Upper lobe of left lung (tissue), 6 donors: ENCODE data around the gene ADAM12. TPM values are rescaled to one million over a fixed set of nuclear protein-coding genes. Genes with fewer than 3 reads are reported as not detected.

ENCODE experiments used
- ATAC-seq, 2 donors: fragments of 200-7000 bp; cut with Tn5 transposase; one replicate each; pipeline ENCODE4 v1.9.1; 2022; ENCODE audit warnings: mild to moderate bottlenecking in 2 of 2, moderate library complexity in 2 of 2; ENCODE audit not compliant: low FRiP score in 2 of 2
- DNase-seq, 2 donors: peaks; one replicate each; pipeline ENCODE4 v3.0.0-alpha.2; 2019 to 2020
- H3K27ac ChIP-seq, 4 donors: fragments of 200-600 bp; sonication (generic); one replicate each; pipeline ENCODE4 v1.5.1; 2016 to 2019
- H3K27me3 ChIP-seq, 4 donors: fragments of 200-600 bp; sonication (generic); one replicate each; pipeline ENCODE4 v1.5.1; 2017 to 2019
- H3K36me3 ChIP-seq, 4 donors: fragments of 200-600 bp; sonication (generic); one replicate each; pipeline ENCODE4 v1.5.1; 2016 to 2019
- H3K4me1 ChIP-seq, 4 donors: fragments of 200-600 bp; sonication (generic); one replicate each; pipeline ENCODE4 v1.5.1; 2018 to 2019
- H3K4me3 ChIP-seq, 4 donors: fragments of 200-600 bp; sonication (generic); one replicate each; pipeline ENCODE4 v1.5.1; 2017 to 2019; ENCODE audit warnings: mild to moderate bottlenecking in 2 of 4, moderate library complexity in 1 of 4
- H3K9me3 ChIP-seq, 4 donors: fragments of 200-600 bp; sonication (generic); one replicate each; pipeline ENCODE4 v1.5.1; 2018 to 2019
- EP300 ChIP-seq, 4 donors: sonication (generic); formaldehyde crosslinking; IDR thresholded peaks; one replicate each; pipeline ENCODE4 v1.5.1; 2017; ENCODE audit warnings: antibody characterized with exemption in 4 of 4, control low read depth in 2 of 4
- POLR2A ChIP-seq, 4 donors: fragments of 450-650 bp; IDR thresholded peaks; one replicate each; pipeline ENCODE4 v1.5.1; 2016 to 2017; ENCODE audit warnings: antibody characterized with exemption in 4 of 4, mild to moderate bottlenecking in 2 of 4
- POLR2AphosphoS5 ChIP-seq, 2 donors: sonication (generic); formaldehyde crosslinking; IDR thresholded peaks; one replicate each; pipeline ENCODE4 v1.5.1; 2017; ENCODE audit warnings: antibody characterized with exemption in 2 of 2
- WGBS, 2 donors: methylation state at CpG; one replicate each; pipeline ENCODE4 v1.1.5; 2017 to 2018; 5-methylcytosine and 5-hydroxymethylcytosine counted together
- total RNA-seq, 6 donors: library from RNA; depleted of rRNA in 4 of 6; stranded (reverse); fragments of >200 nt in 4 of 6; gene quantifications; one replicate each; pipeline versions ENCODE4 v1.1.0 to v1.2.1, GENCODE V29; 2016 to 2021
- TF ChIP-seq, protein P1 (sequence below), 6 experiments: fragments of 450-650 bp in 4 of 6; fragments of 200-600 bp in 2 of 6; sonication (generic) in 2 of 6; IDR thresholded peaks; one replicate each; pipeline ENCODE4 v1.5.1; 2016 to 2019; ENCODE audit warnings: antibody characterized with exemption in 6 of 6
- donor health status: DM: no; HTN: no; CAD: no; lungs with moderate emphysema.
- donor health status: DM: no; HTN: yes; CAD: no; lungs with severe emphysema.

Gene ADAM12
- total RNA-seq, 6 donors from 2014 or later, result 0.44 to 3.7 (median 0.82) TPM

GRCh38 chr10:126016882-126017281 is 371.4 kb downstream of the ADAM12 start:
- TF ChIP-seq EP300 (IDR thresholded peaks at IDR 0.05) (no peak), POLR2AphosphoS5 (IDR thresholded peaks at IDR 0.05) (no peak)
- TF ChIP-seq, protein P1, sequence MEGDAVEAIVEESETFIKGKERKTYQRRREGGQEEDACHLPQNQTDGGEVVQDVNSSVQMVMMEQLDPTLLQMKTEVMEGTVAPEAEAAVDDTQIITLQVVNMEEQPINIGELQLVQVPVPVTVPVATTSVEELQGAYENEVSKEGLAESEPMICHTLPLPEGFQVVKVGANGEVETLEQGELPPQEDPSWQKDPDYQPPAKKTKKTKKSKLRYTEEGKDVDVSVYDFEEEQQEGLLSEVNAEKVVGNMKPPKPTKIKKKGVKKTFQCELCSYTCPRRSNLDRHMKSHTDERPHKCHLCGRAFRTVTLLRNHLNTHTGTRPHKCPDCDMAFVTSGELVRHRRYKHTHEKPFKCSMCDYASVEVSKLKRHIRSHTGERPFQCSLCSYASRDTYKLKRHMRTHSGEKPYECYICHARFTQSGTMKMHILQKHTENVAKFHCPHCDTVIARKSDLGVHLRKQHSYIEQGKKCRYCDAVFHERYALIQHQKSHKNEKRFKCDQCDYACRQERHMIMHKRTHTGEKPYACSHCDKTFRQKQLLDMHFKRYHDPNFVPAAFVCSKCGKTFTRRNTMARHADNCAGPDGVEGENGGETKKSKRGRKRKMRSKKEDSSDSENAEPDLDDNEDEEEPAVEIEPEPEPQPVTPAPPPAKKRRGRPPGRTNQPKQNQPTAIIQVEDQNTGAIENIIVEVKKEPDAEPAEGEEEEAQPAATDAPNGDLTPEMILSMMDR (IDR thresholded peaks at IDR 0.05), result no peak
- Histone ChIP-seq H3K4me3 (no peak overlapping the region), H3K9me3 (no peaks in the 10 kb centered on the region), H3K4me1 (no peaks in the 10 kb centered on the region), H3K36me3 (no peaks in the 10 kb centered on the region), H3K27me3 (no peaks in the 10 kb centered on the region), H3K27ac (no peak overlapping the region)
- WGBS, 2 donors, result 94 to 97% methylated on average over 3 of the region's 3 CpGs
- no peak for DNase-seq
- no peak for ATAC-seq

DNA sequence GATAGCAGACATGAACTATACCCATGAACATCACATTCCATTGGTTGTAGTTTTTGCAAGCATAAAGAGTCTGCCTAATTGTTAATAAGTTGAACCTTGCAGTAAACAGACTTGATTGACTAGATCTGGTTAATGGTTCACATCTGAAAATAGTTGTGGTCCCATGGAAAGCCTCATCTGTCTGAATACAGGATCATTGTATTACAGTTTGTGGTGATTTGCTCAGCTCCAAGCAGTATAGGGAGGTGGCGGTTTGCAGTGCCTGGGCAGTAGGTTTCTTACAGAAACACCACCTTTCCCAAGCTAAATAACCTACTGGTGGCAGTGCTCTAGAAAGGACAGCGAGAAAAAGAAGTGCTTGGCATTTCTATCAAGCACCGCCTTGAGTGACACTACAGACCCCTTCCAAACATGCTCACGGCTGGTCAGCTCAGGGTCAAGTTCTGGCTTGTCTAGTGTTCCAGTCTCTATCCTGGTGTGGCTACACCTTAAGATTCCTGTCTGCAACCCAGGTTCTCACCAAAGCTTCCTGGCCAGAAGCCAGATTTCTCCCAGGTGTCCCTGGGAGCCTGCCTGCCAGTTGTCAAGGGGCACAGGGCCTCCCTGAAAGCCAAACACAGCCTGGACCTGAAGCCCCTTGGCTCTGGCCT is 372.0 kb downstream of the ADAM12 start:
- H3K4me3 ChIP-seq, result no peak overlapping the region
- 92 to 95% methylated on average over 4 of the region's 4 CpGs for WGBS, 2 donors
- ATAC-seq, result no peak

GRCh38 chr10:126015413-126015812 is 372.9 kb downstream of the ADAM12 start:
- H3K4me1 ChIP-seq, result no peaks in the 10 kb centered on the region
- no peaks in the 10 kb centered on the region for H3K36me3 ChIP-seq
- H3K9me3 ChIP-seq, result no peaks in the 10 kb centered on the region
- TF ChIP-seq POLR2A (IDR thresholded peaks at IDR 0.05), result no peak
- TF ChIP-seq, protein P1 (IDR thresholded peaks at IDR 0.05), result no peak
- no peak for TF ChIP-seq EP300 (IDR thresholded peaks at IDR 0.05)
- TF ChIP-seq POLR2AphosphoS5 (IDR thresholded peaks at IDR 0.05), result no peak
- H3K27ac ChIP-seq, result no peak overlapping the region
- 66 to 83% methylated on average over 3 of the region's 3 CpGs for WGBS, 2 donors
- no peaks in the 10 kb centered on the region for H3K27me3 ChIP-seq
- no peak overlapping the region for H3K4me3 ChIP-seq
- ATAC-seq (no peak), DNase-seq (no peak)

More for the DNA sequence above, 372.0 kb downstream of the ADAM12 start:
- TF ChIP-seq, protein P1 (IDR thresholded peaks at IDR 0.05), result no peak
- TF ChIP-seq EP300 (IDR thresholded peaks at IDR 0.05) (no peak), POLR2A (IDR thresholded peaks at IDR 0.05) (no peak), POLR2AphosphoS5 (IDR thresholded peaks at IDR 0.05) (no peak)
- no peak for DNase-seq
- Histone ChIP-seq H3K4me1 (no peaks in the 10 kb centered on the region), H3K27me3 (no peaks in the 10 kb centered on the region), H3K27ac (no peak overlapping the region), H3K36me3 (no peaks in the 10 kb centered on the region), H3K9me3 (no peaks in the 10 kb centered on the region)

- Histone ChIP-seq H3K27ac (no peak overlapping the region), H3K4me1 (no peaks in the 10 kb centered on the region), H3K36me3 (no peaks in the 10 kb centered on the region), H3K27me3 (no peaks in the 10 kb centered on the region), H3K9me3 (no peaks in the 10 kb centered on the region), H3K4me3 (no peak overlapping the region)
- WGBS, 2 donors, result 84 to 86% methylated on average over 7 of the region's 7 CpGs
- DNase-seq, result no peak
- ATAC-seq, result peak in 1 of 2 donors; percentile 60
- no peak for TF ChIP-seq POLR2A (IDR thresholded peaks at IDR 0.05)
- TF ChIP-seq, protein P1 (IDR thresholded peaks at IDR 0.05), result no peak
- TF ChIP-seq EP300 (IDR thresholded peaks at IDR 0.05), result no peak
These were observed 374.0 kb downstream of the ADAM12 start for GRCh38 chr10:126014309-126014708.
